Inflammatory macrophage (primary cell): Measurements from ENCODE around the gene ZSCAN30.
"Not testable (repeated sequence)": the region's sequence is repeated elsewhere in the genome, so short reads cannot be mapped to it uniquely, and the experiment has no call there.

ENCODE experiments used
- DNase-seq, 2 donors: peaks; one replicate each; pipeline ENCODE4 v3.0.0-alpha.2; 2020 to 2022

Gene ZSCAN30

GRCh38 chr18:35231052-35231451 lies 59.0 kb downstream of the ZSCAN30 start:
- DNase-seq = peak; percentile 82 to 84

- DNase-seq = no peak
Measured at GRCh38 chr18:35227254-35227653, 62.8 kb downstream of the ZSCAN30 start.

- DNase-seq = no peak
Measured at GRCh38 chr18:35223797-35224196, 66.2 kb downstream of the ZSCAN30 start.

- no peak for DNase-seq
Measured at GRCh38 chr18:35220424-35220823, 69.6 kb downstream of the ZSCAN30 start.

- not testable (repeated sequence) for DNase-seq
Measured at GRCh38 chr18:35219331-35219730, 70.7 kb downstream of the ZSCAN30 start.

- DNase-seq = not testable (repeated sequence)
Measured at GRCh38 chr18:35216611-35217010, 73.4 kb downstream of the ZSCAN30 start.

- no peak for DNase-seq
Measured at GRCh38 chr18:35215026-35215425, 75.0 kb downstream of the ZSCAN30 start.

GRCh38 chr18:35205746-35206458 lies 84.1 kb downstream of the ZSCAN30 start:
- DNase-seq = not testable (repeated sequence)

GRCh38 chr18:35205199-35205712 lies 84.8 kb downstream of the ZSCAN30 start:
- no peak for DNase-seq

- no peak for DNase-seq
Measured at GRCh38 chr18:35203067-35203466, 87.0 kb downstream of the ZSCAN30 start.

- no peak for DNase-seq
Measured at GRCh38 chr18:35201256-35201931, 88.6 kb downstream of the ZSCAN30 start.
